HG03457 (cell line): ENCODE data around the gene PTK6.
"Not testable (repeated sequence)": the region's sequence is repeated elsewhere in the genome, so short reads cannot be mapped to it uniquely, and the experiment has no call there.

ENCODE experiments used
- ATAC-seq: cut with Tn5 transposase; IDR thresholded peaks from one replicate; pipeline ENCODE4 v1.9.1; 2021; ENCODE audit warnings: moderate number of reproducible peaks; ENCODE audit not compliant: unreplicated experiment

The PTK6 gene

DNA sequence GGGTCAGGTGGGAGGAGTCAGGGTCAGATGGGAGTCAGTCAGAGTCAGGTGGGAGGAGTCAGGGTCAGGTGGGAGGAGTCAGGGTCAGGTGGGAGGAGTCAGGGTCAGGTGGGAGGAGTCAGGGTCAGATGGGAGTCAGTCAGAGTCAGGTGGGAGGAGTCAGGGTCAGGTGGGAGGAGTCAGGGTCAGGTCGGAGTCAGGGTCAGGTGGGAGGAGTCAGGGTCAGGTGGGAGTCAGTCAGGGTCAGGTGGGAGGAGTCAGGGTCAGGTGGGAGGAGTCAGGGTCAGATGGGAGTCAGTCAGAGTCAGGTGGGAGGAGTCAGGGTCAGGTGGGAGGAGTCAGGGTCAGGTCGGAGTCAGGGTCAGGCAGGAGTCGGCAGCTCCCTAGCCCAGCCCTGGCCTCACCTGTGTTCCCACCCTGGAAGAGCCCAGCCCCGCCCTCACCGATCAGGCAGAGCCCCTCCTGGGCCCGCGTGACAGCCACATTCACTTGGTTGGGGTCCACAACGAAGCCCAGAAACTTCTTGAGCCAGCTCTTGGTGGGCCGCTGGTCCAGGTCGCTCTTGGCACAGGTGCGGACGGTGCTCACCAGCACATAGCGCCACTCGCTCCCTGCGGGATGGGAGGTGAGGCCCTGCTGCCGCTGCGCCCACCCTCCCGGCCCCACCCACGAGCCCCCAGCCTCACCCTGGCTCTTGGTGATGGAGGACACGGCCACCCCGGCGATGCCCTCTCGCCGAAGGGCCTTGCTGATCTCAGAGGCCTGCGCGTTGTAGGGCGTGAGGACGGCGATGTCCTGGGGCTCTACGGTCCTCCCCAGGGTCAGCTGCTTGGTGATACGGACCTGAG is 22.5 kb upstream of the PTK6 start:
- not testable (repeated sequence) for ATAC-seq

DNA sequence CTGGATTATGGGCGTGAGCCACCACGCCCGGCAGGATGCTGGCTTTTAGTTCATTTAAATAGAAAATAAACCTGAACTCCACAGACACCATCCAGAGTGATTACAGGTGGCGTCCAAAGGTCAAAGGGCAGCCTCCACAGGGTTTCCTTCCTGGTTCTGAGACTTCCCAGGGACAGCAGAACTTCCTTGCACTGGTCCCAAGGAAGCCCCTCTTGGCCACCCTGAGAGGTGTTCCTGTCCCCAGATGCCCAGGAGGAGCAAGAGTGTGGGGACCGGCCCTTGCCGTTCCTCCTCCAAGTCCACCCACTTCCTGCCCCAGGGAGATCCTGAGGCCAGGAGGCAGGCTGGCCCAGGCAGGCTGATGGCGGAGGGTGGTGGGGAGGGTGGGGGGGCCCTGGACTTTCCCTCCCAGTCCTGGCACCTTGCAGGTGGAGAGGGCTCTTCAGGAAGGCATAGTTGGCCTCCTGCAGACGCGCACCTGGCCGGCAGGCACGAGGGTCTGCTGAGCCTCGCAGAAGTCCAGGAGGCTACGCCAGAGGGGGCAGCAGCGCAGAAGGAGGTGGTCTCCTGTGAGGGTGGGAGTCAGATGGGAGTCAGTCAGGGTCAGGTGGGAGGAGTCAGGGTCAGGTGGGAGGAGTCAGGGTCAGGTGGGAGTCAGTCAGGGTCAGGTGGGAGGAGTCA is 21.8 kb upstream of the PTK6 start:
- no peak for ATAC-seq

DNA sequence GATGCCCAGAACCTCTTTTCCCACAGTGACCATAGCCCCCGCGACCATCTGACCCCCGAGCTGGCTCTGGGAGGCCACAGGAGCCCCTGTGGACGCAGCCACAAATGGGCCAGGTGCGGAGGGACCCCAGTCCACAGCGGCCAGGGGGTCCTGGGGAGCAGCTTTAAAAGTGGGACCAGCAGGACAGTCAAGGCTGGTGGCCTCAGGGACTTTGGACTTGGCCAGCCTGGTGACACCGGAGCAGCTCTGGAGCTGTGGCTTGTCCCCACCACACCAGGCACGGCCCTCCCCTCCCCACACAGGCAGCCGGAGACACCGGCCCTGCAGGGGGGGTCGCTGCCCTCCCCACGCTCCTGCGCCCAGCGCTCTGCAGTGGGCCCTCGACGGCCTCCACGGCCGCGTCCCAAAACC is 20.3 kb upstream of the PTK6 start:
- ATAC-seq: no peak

DNA sequence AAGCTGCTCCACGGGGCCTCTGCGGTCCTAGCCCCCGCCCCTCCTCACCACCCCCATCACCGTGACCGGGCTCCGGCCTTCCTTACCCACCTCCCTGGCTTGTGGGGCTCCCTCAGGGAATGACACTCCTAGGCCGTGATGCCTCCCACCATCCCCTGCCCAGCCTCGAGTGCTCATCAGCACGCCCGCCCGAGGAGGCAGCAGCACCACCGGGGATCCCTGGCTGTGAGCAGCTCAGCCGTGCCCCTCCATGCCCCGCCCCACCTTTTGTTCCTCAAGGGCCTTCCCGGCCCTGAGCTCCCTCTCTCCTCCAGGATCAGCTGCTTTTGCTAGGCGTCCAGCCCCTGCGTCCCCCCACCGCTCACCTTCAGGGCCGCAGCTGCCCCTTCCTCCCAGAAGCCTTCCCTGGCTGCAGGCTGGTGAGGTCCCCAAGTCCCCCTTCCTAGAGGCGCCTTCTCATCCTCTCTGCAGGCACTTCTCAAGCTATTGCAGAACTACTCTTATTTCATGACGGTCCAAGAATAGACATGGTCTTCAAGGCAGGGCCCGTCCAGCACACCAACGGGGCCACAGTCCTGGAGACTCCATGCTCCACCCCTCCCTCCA is 19.8 kb upstream of the PTK6 start:
- no peak for ATAC-seq

DNA sequence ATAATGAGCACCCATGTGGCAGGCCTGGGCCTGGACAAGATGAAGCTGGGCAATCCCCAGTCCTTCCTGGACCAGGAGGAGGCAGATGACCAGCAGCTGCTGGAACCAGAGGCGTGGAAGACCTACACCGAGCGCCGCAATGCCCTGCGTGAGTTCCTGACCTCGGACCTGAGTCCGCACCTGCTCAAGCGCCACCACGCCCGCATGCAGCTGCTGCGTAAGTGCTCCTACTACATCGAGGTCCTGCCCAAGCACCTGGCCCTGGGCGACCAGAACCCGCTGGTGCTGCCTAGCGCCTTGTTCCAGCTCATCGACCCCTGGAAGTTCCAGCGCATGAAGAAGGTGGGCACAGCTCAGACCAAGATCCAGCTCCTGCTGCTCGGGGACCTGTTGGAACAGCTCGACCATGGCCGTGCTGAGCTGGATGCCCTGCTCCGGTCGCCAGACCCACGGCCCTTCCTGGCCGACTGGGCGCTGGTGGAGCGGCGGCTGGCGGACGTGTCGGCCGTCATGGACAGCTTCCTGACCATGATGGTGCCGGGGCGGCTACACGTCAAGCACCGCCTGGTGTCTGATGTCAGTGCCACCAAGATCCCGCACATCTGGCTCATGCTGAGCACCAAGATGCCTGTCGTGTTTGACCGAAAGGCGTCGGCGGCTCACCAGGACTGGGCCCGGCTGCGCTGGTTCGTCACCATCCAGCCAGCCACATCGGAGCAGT is 18.6 kb upstream of the PTK6 start:
- no peak for ATAC-seq

DNA sequence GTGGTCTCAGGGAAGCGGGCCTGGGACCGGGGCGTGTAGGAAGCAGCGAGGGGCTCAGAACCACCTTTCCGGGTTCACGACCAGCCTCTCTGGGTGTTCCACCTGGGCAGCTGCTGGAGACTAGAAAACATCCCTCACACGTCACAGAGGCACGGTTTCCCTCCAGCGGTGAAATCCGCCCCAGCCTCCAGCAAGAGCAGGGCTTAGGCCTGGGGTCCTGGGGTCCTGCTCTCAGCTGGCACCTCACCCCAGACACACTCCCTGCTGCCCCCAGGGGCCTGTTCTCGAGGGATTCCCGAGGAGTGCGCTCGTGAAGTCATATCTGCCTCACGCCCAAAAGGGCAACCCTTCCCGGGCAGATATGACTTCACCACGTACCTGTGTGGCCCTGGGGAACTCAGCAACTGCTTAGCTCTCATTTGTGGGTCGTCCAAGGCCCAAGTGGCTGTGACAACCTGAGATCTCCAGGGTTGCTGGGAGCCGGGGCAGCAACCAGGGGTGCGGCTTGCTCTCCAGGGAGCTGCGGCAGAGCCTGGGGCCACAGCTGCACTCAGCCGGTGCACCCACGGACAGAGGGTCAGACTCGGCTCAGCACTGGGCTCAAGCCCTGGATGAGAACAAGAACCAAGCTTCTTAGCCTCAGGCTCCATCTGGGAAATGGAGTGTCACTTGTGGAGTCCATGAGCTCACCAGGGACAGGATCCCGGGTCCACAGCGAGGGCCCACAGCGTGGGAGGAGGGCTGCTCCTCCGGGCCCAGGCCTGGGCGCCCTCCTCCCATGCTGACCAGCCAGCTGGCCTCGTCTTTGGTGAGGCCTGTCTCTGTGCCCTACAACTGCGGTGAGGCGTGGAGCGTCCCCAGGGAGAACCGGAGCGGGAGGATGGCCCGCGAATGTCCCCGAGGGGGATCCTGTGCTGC is 17.4 kb upstream of the PTK6 start:
- no peak for ATAC-seq

DNA sequence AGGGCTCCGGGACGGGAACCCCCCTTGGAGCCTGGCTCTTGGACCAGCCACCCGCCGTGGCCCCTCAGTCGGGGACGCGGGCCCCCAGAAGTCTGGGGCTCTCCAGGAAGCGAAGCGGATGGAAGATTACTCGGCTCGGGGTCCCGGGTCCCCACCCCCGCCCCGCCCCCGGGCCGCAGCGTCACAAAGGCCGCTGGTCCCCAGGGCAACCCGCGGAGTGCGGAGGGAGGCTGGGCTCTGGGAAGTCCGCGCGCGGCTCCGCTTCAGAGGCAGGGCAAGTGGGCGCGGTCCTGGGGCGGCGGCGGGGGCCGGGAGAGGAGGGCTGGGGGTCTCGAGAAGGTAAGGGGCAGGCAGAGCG is 16.7 kb upstream of the PTK6 start, which contains the start of gene FNDC11:
Gene FNDC11 (plus strand): TSS at position 227 of the 358 bp plus-strand sequence. CDS start 1,505 bp downstream, outside the sequence.
- no peak for ATAC-seq

DNA sequence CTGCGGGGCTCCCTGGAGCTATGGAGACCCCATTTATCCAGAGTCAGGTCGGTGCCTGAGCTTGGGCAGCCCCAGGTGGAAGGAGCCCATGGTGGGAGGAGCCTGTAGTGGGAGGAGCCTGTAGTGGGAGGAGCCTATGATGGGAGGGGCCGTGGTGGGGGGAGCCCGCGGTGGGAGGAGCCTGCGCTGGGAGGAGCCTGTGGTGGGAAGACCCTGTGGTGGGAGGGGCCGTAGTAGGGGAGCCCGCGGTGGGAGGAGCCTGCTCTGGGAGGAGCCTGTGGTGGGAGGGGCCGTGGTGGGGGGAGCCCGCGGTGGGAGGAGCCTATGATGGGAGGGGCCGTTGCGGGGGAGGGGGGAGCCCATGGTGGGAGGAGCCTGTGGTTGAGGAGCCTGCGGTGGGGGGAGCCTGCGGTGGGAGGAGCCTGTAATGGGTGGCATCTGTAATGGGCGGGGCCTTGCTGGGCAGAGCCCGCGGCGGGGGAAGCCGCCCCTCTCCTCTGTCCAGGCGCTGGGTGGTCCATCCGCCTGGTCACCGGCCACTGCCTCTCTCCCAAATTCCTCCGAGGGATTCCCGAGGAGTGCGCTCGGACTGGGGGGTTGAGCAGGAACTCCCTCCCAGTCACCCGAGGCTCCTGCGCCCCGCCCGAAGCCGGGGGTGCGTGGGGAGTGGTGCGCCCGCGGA is 16.2 kb upstream of the PTK6 start:
- ATAC-seq: no peak

DNA sequence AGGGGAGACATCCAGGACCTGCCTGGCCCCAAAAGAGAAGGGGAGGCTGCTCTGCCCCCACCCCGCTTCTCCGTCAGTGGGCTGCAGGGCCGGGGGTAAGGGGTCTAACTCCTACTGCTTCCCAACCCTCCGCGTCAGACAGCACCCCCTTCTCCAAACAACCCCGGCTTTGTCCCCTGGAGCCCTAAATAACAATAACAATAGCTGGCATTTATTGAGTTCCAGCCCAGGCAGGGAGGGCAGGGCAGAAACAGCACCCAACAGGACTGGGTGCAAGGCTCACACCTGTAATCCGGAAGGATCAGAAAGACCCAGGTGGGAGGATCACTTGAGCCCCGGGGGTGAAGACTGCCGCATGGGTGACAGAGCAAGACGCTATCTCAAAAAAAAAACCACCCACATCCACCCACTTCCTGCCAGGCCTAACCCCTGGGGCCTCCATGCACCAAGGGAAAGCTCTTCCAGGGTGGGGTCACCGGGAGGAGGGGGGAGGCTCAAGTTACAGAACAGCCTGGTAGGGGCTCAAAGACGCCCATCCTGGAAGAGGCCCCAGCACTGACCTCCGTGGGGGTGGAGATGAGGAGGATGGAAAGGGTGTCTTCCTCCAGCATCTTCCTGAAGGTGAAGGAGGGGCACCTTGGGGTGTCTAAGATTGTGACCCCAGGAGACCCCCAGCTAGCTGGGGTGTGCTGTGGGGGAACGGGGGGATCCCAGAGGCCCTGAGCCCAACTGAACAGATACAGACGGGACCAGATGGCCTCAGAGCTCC is 15.5 kb upstream of the PTK6 start:
- no peak for ATAC-seq

DNA sequence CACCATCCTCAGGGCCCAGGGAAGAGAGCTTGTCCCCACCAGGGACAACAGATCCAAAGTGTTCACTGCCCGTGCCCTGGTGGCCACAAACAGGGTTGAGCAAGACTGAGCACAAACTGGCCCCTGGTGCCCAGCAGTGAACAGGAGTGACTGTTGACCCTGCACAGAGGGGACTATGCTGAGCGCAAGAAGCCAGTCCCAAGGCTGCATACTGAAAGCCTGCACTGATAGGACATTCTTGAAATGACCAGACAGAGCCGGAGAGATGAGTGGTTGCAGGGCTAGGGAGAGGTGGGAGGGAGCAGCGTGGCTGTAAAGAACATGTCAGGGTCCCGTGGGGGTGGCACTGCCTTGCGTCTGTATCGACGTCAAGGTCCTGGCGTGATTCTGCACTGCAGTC is 13.9 kb upstream of the PTK6 start:
- ATAC-seq: no peak

DNA sequence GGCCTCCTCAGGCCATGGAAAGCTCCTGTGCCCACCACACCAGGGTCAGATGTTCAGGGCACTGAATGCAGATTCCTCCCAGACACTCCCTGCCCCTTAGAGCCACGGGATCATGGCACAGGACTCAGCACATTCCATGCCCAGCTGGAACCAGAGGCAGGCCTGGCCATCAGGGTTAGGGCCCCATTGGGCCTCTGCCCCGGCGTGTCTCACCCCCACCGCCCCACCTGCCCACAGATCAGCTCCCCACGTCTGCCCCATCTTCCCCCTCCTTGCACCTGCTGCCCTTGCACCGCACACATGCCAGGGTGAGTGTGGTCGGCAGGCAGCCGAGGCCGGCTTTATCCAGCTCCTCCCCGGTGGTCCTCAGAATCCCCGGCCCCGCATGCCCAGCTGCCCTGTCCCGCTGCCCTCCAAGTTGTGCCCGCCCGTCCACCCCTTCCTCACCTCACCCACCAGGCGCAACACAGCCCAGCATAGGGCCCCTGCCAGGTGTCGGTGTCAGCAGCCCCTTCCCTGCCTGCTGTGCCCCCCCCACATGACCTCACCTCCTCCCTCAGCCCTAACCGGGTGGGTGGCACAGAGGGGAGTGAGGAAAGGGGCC is 12.6 kb upstream of the PTK6 start:
- no peak for ATAC-seq

DNA sequence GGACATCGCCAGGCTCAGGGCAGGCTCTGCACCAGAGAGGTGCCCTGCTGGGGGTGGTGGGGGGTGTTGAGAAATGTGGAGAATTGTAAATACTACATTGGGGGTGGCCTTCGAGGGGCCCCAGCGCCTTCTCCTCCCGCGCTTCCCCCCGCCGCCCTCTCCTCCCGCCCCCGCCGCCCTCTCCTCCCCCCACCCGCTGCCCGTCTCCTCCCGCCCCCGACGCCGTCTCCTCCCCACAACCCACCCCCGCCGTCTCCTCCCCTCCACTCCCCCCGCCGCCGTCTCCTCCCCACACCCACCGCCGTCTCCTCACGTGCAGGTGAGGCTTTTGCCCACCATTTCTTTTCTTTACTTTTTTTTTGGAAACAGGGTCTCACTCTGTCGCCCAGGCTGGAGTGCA is 11.8 kb upstream of the PTK6 start:
- ATAC-seq: no peak

DNA sequence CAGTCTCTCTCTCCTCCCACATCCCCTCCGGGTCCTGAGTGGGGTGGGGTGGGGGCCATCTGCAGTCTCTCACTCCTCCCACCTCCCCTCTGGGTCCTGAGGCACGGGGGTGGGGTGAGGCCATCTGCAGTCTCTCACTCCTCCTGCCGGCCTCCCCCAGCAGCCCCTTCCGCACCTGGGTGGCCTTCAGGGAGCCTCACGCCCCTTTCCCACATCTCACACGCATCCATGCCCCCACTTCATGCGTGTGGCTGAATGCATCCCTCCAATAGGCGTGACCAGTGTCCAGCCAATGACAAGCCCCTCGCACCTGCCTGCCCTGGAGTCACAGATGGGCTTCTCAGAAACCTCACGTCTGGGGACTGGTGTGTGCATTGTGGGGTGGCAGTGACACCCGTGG is 11.4 kb upstream of the PTK6 start:
- ATAC-seq: no peak

DNA sequence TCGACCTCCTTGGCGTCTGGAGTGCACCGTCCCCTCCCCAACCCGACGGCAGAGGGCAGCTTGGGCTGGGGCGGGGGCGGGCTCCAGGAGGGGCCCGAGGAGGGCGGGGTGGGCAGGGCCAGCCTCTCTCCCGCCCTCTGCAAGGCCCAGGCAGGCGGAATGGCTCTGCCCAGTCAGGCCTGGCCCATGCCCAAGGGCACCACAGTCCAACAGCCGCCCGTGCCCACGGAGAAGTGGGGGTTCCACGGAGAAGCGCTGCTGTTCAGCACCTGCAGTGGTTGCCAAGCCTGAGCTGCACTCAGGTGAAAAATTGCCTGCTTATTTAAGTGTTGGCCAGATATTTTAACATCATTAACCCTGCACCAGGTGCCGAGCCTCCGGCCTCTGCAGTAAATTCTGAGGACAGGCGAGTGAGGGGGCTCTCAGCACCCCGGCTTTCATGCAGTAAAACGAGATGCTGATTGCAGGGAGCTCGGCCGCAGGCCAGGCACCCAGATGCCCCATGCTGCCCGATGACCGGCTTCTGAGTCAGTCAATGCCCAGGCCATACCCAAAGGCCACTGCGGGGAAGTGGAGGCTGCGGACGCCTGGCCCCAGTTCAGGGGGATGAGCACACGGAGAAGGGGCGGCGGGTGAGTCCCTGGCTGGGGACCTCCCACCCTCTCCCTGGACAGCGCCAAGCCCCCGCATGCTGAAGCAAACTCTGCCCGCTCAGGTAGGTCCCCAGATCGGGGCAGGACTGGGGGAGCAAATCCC is 10.7 kb upstream of the PTK6 start, which contains the start of gene SRMS:
Gene SRMS (minus strand): TSS at position 25 of the 756 bp plus-strand sequence. CDS start 286 bp downstream, outside the sequence.
- ATAC-seq: no peak

DNA sequence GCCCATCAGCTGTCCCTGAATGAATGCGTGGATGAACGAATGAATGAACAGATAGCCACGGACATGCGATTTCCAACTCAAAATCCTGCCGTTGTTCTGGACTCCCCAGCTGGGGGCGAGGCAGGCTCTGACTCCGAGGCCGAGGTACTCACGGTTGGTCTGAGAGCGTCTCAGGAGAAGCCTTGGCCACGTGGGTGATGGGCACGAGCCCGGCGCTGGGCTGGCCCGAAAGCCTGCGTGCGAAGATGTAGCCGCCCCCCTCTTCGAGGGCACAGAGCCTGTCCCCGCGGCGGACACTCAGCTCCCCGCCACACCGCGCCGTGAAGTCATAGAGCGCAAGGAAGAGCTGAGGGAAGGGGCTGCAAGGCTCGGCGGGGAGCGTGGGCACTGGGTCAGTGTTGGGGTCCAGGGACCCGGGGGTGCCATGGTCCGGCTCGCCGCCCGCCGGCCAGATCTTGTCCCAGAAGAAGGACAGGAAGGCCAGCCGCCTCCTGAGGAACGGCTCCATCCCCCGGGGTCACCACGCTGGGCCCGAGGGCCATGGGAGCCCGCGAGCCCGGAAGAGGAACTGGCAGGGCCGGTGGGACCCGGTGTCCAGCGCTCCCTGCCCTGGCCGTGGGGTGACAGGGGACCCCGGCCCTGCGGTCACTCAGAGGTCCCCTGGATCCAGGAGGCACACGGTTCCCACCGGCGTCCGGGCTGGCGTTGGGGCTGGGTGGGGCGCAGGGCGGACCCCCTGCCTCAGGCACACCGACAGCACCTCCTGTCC is 10.0 kb upstream of the PTK6 start:
- no peak for ATAC-seq

DNA sequence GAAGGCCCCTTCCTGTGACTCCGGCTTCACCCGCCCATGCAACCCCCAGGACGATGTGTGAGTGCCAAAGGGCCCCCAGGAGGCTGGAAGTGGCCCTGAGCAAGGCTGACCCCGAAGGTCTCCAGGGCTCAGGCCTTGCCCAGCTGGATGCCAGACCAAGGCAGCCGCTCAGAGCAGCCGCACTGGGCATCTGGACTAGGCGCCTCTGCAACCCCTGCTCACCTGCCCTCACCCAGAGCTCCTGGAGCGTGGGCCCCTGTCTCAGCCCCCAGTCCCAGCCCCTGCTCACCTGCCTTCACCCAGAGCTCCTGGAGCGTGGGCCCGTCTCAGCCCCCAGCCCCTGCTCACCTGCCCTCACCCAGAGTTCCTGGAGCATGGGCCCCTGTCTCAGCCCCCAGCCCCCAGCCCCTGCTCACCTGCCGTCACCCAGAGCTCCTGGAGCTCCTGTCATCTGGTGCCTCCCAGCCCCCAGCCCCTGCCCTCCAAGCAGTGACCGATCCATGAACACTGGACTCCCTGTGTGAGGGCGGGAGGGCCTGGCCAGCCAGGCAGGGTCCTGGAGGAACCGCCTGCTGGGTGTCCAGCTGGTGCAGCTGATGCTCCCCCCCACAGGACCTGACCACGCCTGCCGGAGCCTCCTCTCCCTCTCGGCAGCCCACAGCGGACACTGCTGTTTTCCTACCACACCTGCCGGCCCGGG is 9.2 kb upstream of the PTK6 start:
- no peak for ATAC-seq
